MM.1S (cell line): ENCODE results near the gene UPK3BL2.
"Not testable (repeated sequence)": the region's sequence is repeated elsewhere in the genome, so short reads cannot be mapped to it uniquely, and the experiment has no call there.

ENCODE experiments used
- EZH2 ChIP-seq: fragments of 300-600 bp; sonication (generic); optimal IDR thresholded peaks from 2 replicates; pipeline ENCODE3; 2017; ENCODE audit warnings: low read depth, mild to moderate bottlenecking, antibody characterized with exemption, low read length, mixed read lengths
- TF ChIP-seq, protein P1 (sequence below): fragments of 300-600 bp; sonication (generic); IDR thresholded peaks from 2 replicates; pipeline ENCODE4 v1.5.1; 2016; ENCODE audit warnings: antibody characterized with exemption, low read length, mixed read lengths

DNA sequence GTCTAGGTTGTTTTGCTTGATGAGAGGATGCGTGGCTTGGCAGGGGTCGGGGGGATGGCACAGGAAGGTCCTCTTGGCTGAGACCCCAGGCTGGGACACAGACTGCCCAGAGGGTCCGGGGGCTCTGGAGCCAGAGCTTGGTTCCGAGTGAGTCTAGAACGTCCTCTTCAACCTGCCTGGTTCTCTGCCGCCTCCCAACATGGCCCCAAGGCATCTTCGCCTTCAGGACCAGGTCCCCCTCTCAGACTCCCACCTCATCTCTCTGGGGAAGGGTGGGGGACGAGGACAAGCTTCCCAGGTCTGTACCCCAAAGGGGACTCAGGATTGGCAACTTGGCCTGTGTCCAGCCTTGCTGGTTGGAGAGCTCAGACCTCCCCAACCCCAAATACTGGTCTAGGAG is 1.4 kb downstream of the UPK3BL2 start:
- TF ChIP-seq EZH2, result not testable (repeated sequence)
- TF ChIP-seq, protein P1, sequence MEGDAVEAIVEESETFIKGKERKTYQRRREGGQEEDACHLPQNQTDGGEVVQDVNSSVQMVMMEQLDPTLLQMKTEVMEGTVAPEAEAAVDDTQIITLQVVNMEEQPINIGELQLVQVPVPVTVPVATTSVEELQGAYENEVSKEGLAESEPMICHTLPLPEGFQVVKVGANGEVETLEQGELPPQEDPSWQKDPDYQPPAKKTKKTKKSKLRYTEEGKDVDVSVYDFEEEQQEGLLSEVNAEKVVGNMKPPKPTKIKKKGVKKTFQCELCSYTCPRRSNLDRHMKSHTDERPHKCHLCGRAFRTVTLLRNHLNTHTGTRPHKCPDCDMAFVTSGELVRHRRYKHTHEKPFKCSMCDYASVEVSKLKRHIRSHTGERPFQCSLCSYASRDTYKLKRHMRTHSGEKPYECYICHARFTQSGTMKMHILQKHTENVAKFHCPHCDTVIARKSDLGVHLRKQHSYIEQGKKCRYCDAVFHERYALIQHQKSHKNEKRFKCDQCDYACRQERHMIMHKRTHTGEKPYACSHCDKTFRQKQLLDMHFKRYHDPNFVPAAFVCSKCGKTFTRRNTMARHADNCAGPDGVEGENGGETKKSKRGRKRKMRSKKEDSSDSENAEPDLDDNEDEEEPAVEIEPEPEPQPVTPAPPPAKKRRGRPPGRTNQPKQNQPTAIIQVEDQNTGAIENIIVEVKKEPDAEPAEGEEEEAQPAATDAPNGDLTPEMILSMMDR, result not testable (repeated sequence)
